B cell (primary cell): ENCODE results near the gene AKT2. TPM values are rescaled to one million over a fixed set of nuclear protein-coding genes. Genes with fewer than 3 reads are reported as not detected.

Source experiments
- ATAC-seq: fragments of 200-7000 bp; cut with Tn5 transposase; one replicate; pipeline ENCODE4 v1.10.0; 2021; ENCODE audit warnings: low read depth, mild to moderate bottlenecking, moderate number of reproducible peaks, moderate library complexity
- CTCF ChIA-PET: fragments of 350-600 bp; sonication (Branson Sonifier 250); formaldehyde crosslinking; loops from one replicate; lab custom pipeline; 2021; ENCODE audit warnings: antibody characterized with exemption, inconsistent platforms; lab: Charles Lee
- POLR2A ChIA-PET: fragments of 350-600 bp; sonication (Branson Sonifier 250); formaldehyde crosslinking; loops from one replicate; lab custom pipeline; 2021; ENCODE audit warnings: antibody characterized with exemption; lab: Charles Lee
- DNase-seq: peaks from one replicate; pipeline ENCODE4 v3.0.0; 2013
- H2AFZ ChIP-seq: 2 replicates; pipeline ENCODE4 v1.6.1; 2012; ENCODE audit warnings: mild to moderate bottlenecking, low read depth, low read length; ENCODE audit not compliant: insufficient read depth, poor library complexity, severe bottlenecking
- H3K27ac ChIP-seq, 2 donors: 1 replicate in 1 of 2; 2 replicates in 1 of 2; pipeline ENCODE4 v1.5.1; 2012 to 2013; ENCODE audit warnings: low read length in 2 of 2, mild to moderate bottlenecking in 2 of 2, moderate library complexity in 1 of 2
- H3K27me3 ChIP-seq, 4 experiments: fragments of 200-600 bp in 1 of 4; sonication (generic) in 1 of 4; replicated peaks in 1 of 4; 1 replicate in 2 of 4; 2 replicates in 2 of 4; pipeline versions ENCODE4 v1.6.1 to v1.7.0; 2013 to 2016; ENCODE audit warnings: low read length in 3 of 4, mild to moderate bottlenecking in 2 of 4, mixed read lengths in 1 of 4, moderate library complexity in 1 of 4; ENCODE audit not compliant: insufficient read depth in 4 of 4, control insufficient read depth in 3 of 4; ENCODE audit errors: control extremely low read depth in 1 of 4
- H3K36me3 ChIP-seq, 2 experiments: replicated peaks in 1 of 2; 1 replicate in 1 of 2; 2 replicates in 1 of 2; pipeline versions ENCODE4 v1.6.1 to v1.7.1; 2013; ENCODE audit warnings: low read length in 1 of 2; ENCODE audit not compliant: insufficient read depth in 2 of 2, control insufficient read depth in 1 of 2; ENCODE audit errors: control extremely low read depth in 1 of 2, extremely low read depth in 1 of 2
- H3K4me1 ChIP-seq, 2 donors: fragments of 200-600 bp in 1 of 2; sonication (generic) in 1 of 2; 1 replicate in 1 of 2; 2 replicates in 1 of 2; pipeline versions ENCODE4 v1.5.1 to v1.6.1; 2013 to 2017; ENCODE audit warnings: low read length in 2 of 2; ENCODE audit not compliant: control insufficient read depth in 2 of 2, insufficient read depth in 2 of 2
- H3K4me2 ChIP-seq: replicated peaks from 2 replicates; pipeline ENCODE3; 2012; ENCODE audit warnings: mild to moderate bottlenecking, low read depth, low read length; ENCODE audit not compliant: poor library complexity, severe bottlenecking
- H3K4me3 ChIP-seq, 5 experiments: fragments of 200-600 bp in 1 of 5; sonication (generic) in 1 of 5; 1 replicate in 3 of 5; 2 replicates in 2 of 5; pipeline versions ENCODE4 v1.5.1 to v1.7.0; 2011 to 2016; ENCODE audit warnings: low read length in 4 of 5, mild to moderate bottlenecking in 4 of 5, low read depth in 2 of 5, control low read depth in 1 of 5, moderate library complexity in 1 of 5; ENCODE audit not compliant: insufficient read depth in 1 of 5; ENCODE audit errors: control extremely low read depth in 1 of 5, extremely low read depth in 1 of 5
- H3K79me2 ChIP-seq: fragments of 200-600 bp; sonication (generic); one replicate; pipeline ENCODE4 v1.6.0; 2016; ENCODE audit warnings: low read length; ENCODE audit not compliant: control insufficient read depth, insufficient read depth
- H3K9ac ChIP-seq: fragments of 200-600 bp; sonication (generic); 2 replicates; pipeline ENCODE4 v1.6.1; 2017; ENCODE audit warnings: mild to moderate bottlenecking, low read length, moderate library complexity
- H3K9me3 ChIP-seq, 3 donors: one replicate each; pipeline versions ENCODE4 v1.6.1 to v1.7.1; 2013; ENCODE audit warnings: low read length in 2 of 3; ENCODE audit not compliant: control insufficient read depth in 2 of 3, insufficient read depth in 1 of 3; ENCODE audit errors: control extremely low read depth in 1 of 3
- H4K20me1 ChIP-seq: 2 replicates; pipeline ENCODE4 v1.6.0; 2012; ENCODE audit warnings: mild to moderate bottlenecking, low read length; ENCODE audit not compliant: insufficient read depth, control insufficient read depth, poor library complexity, severe bottlenecking
- H3K27ac Mint-ChIP-seq: one replicate; pipeline ENCODE4 v1.8.0; 2021; ENCODE audit warnings: mixed read lengths
- H3K27me3 Mint-ChIP-seq: one replicate; pipeline ENCODE4 v1.8.0; 2021; ENCODE audit warnings: mixed read lengths
- H3K4me1 Mint-ChIP-seq: one replicate; pipeline ENCODE4 v1.8.0; 2021; ENCODE audit warnings: mixed read lengths
- H3K4me3 Mint-ChIP-seq: one replicate; pipeline ENCODE4 v1.8.0; 2021; ENCODE audit warnings: mixed read lengths
- H3K9me3 Mint-ChIP-seq: one replicate; pipeline ENCODE4 v1.8.0; 2022; ENCODE audit warnings: mixed read lengths; ENCODE audit not compliant: insufficient read depth
- EZH2 ChIP-seq: IDR thresholded peaks from 2 replicates; pipeline ENCODE4 v1.6.1; 2012; ENCODE audit warnings: borderline replicate concordance, low read depth, mild to moderate bottlenecking, moderate library complexity, low read length; ENCODE audit not compliant: insufficient read depth, poor library complexity, severe bottlenecking
- WGBS: methylation state at CpG from one replicate; pipeline ENCODE4 v1.1.5; 2013; ENCODE audit warnings: missing lambda C conversion rate; ENCODE audit not compliant: insufficient coverage; 5-methylcytosine and 5-hydroxymethylcytosine counted together
- intact Hi-C: fragments of 100-400 bp; cut with micrococcal nuclease; formaldehyde crosslinking; loops from one replicate; pipeline ENCODE4 v1.10.0; 2022
- polyA plus RNA-seq: library from polyadenylated mRNA; depleted of rRNA; stranded (reverse); fragments of >200 nt; gene quantifications from 2 replicates; pipeline ENCODE4 v1.2.3, GENCODE V29; 2012
- total RNA-seq, 2 donors: library from RNA; stranded (reverse); fragments of 120-200 nt in 1 of 2; gene quantifications; 1 replicate in 1 of 2; 2 replicates in 1 of 2; pipeline versions ENCODE4 v1.2.3 to v1.2.4, GENCODE V29; 2013 to 2022
- TF ChIP-seq, protein P1 (sequence below): fragments of 200-600 bp; IDR thresholded peaks from one replicate; pipeline ENCODE4 v1.8.0; 2022; ENCODE audit warnings: antibody characterized with exemption, mild to moderate bottlenecking

The AKT2 gene
- total and polyA plus RNA-seq, 2 donors (not counting 1 experiment from before 2014, with no cell fraction given) = 195 to 243 TPM

DNA sequence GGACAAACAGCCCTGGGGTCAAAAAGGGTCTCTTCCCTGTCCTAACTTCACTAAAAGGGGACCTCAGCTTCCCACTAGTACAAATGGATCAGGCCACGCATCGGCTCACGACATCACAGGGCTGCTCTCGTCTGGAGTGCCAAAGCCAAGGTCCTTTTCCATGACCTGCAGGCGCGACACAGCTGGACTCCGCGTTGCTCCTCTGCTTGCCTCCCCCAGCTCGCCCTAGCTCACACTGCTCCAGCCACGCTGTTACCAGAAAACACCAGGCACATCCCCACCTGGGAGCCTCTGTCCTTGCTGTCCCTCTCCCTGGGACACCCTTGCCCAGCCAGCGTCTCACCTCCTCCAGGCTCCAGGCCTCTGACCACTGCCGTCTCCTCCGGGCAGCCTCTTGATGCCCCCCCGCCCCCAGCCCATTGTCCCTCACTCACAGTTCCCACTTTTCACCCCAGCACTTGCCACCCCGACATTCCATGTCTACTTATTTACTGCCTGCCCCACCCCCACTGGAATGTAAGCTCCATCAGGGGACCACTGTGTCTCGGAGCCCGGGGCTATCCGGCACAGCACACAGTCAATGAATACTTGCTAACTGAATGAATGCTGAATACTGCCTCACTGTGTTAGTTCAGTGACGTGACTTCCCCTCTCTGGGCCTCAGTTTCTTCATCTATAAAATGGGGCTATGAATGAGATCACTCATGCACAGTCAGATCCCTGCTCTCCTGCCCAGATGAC, 20.7 kb downstream of the AKT2 start:
- Mint-ChIP-seq H3K27ac (no peak overlapping the region), H3K4me3 (no peak overlapping the region), H3K4me1 (peaks cover 38% of the 10 kb centered on the region), H3K27me3 (no peaks in the 10 kb centered on the region), H3K9me3 (no peaks in the 10 kb centered on the region)
- ChIA-PET CTCF (interaction anchor here (0.7 kb wide), 1 partner anchor 15 kb away, joined by 4 read pairs; no protein-coding TSS in a partner anchor), POLR2A (no interaction called here)
- H3K79me2 ChIP-seq = peaks cover 95% of the 10 kb centered on the region
- H3K4me3 ChIP-seq = no peak overlapping the region
- H3K27me3 ChIP-seq = no peaks in the 10 kb centered on the region
- peaks cover 90% of the 10 kb centered on the region for H4K20me1 ChIP-seq
- peaks cover 0 to 9% of the 10 kb centered on the region in 2 donors for H3K4me1 ChIP-seq
- H3K36me3 ChIP-seq = peaks cover 0 to 40% of the 10 kb centered on the region in 2 experiments
- ATAC-seq = no peak
- H3K4me2 ChIP-seq = no peak overlapping the region
- WGBS = 91% methylated on average over 16 of the region's 19 CpGs
- H3K9me3 ChIP-seq = peaks cover 0 to 4% (median 0%) of the 10 kb centered on the region in 3 donors
- TF ChIP-seq, protein P1, sequence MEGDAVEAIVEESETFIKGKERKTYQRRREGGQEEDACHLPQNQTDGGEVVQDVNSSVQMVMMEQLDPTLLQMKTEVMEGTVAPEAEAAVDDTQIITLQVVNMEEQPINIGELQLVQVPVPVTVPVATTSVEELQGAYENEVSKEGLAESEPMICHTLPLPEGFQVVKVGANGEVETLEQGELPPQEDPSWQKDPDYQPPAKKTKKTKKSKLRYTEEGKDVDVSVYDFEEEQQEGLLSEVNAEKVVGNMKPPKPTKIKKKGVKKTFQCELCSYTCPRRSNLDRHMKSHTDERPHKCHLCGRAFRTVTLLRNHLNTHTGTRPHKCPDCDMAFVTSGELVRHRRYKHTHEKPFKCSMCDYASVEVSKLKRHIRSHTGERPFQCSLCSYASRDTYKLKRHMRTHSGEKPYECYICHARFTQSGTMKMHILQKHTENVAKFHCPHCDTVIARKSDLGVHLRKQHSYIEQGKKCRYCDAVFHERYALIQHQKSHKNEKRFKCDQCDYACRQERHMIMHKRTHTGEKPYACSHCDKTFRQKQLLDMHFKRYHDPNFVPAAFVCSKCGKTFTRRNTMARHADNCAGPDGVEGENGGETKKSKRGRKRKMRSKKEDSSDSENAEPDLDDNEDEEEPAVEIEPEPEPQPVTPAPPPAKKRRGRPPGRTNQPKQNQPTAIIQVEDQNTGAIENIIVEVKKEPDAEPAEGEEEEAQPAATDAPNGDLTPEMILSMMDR = no peak
- TF ChIP-seq EZH2 = no peak
- no peak overlapping the region for H2AFZ ChIP-seq
- intact Hi-C loops = no loop called here
- DNase-seq = no peak
- H3K27ac ChIP-seq = no peak overlapping the region
- H3K9ac ChIP-seq = no peak overlapping the region
